HuH-7.5 (cell line): ENCODE measurements around the gene SSX2IP.
A peak's percentile ranks its signal among the peaks of the same experiment; 100 is the strongest.
"Not testable (repeated sequence)": the region's sequence is repeated elsewhere in the genome, so short reads cannot be mapped to it uniquely, and the experiment has no call there.

ENCODE experiments used
- DNase-seq: peaks from one replicate; pipeline ENCODE4 v3.0.0; 2011; ENCODE audit warnings: low spot score

Gene SSX2IP

DNA sequence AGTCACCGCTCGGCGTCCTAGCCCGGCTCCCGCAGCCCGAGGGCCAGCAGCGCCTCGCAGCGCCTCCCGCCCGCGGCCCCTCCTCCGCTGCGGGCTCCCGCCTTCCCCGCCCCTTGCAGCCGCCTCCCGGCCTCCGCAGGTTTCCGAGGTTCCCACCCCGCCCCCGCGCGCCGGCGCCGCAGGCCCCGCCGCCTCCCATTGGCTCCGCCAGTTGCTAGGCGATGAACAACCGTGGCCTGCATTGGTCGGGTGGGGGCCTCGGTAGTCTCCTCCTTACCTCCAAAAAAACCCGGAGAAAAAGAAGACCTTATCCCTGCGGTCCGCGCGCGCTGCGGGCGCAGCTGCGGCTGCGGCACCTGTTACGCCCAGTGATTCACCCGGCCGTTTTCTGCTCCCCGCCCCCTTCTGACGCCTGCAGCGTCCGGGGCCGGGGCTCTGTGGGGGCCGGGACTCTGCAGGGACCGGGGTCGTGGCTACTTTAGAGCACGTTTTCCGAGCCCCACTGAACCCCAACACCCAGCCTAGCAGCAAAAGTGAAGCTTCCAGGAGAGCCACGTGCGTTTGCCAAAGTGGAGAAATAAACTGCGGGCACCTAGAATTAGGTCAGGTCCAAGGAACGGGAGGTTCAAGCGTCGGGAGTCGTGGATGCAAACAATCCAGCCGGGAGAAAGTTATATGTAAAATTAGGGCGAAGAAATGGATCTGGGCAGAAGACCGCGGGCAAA lies at the start of gene SSX2IP:
Gene SSX2IP (minus strand): TSS at position 65 of the 725 bp plus-strand sequence. CDS start 19,242 bp downstream, outside the sequence.
- peak; percentile 88 for DNase-seq

DNA sequence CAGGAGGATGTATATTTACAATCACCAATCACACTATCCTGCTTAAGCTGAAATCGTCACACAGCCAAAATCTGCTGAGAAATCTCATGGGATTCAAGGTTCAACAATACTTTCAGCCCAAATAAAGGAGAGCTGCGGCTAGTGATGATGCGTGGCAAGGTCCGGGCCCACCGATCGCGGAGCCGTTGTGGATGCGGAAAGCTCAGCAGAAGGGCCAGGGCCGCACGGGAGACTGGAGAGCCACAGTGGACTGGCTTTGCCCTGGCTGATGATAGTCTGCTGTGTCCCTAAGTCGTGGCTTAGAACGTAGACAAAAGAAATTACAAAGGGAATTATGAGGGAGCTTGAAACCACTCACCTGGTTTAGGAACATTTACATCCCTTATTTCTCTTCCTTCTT lies 48.0 kb upstream of the SSX2IP start:
- DNase-seq: no peak

- DNase-seq: no peak
Measured at GRCh38 chr1:84737590-84737989, 47.3 kb upstream of the SSX2IP start.

GRCh38 chr1:84736944-84737343 lies 46.7 kb upstream of the SSX2IP start:
- no peak for DNase-seq

- no peak for DNase-seq
Measured at GRCh38 chr1:84736445-84736844, 46.2 kb upstream of the SSX2IP start.

- no peak for DNase-seq
Measured at GRCh38 chr1:84735483-84735882, 45.2 kb upstream of the SSX2IP start.

- no peak for DNase-seq
Measured at GRCh38 chr1:84732520-84732919, 42.3 kb upstream of the SSX2IP start.

DNA sequence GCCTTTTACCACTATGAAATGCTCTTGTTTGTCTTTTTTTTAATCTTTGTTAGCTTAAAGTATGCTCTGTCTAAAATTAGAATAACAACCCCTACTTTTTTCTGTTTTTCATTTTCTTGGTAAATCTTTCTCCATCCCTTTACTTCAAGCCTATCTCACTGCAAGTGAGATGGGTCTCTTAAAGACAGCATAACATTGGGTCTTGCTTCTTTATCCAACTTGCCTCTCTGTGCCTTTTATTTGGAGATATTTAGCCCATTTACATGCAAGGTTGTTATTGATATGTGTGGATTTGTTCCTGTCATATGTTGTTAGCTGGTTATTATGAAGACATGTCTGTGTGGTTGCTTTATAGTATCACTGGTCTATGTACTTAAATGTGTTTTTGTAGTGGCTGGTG lies 41.3 kb upstream of the SSX2IP start:
- DNase-seq: no peak

GRCh38 chr1:84727711-84728110 lies 37.5 kb upstream of the SSX2IP start:
- DNase-seq: not testable (repeated sequence)

DNA sequence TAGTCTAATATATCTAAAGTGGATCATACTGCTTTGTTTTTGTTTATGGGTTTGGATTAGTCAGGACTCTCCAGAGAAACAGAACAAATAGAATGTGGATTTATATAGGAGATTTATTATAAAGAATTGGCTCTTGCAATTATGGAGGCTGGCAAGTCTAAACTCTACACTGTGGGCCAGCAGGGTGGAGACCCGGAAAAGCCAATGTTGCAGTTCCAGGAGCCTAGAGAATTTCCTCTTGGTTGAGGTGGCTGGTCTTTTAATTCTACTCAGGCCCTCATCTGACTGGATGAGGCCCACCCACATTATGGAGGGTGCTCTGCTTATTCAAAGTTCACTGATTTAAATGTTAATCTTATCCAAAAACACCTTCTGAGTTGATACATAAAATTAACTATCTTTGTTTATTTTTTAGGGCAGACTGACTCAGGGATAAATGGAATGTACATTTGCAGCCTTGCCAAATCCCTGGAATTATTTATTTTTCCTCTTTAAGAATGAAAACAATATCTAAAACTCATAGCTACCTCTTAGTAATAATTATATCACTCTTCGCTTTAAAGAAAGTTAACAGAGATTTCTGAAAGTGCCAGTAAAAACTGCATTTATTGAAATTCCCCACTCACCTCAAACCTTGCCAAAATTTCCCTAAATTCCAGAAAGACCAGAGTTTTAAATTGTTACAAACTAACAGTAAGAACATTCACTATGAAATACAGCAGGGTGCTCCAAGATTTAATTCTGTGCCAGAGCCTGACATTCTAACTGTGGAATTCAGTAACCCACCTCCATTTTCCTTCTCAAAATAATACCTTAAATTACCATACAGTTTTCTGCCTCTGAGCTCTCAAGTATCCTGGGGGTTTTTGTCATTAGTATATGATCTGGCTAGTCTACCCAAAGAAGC lies 36.6 kb upstream of the SSX2IP start:
- DNase-seq: no peak

- DNase-seq: no peak
Measured at GRCh38 chr1:84724128-84724860, 34.0 kb upstream of the SSX2IP start.

GRCh38 chr1:84722794-84723193 lies 32.5 kb upstream of the SSX2IP start:
- no peak for DNase-seq

- not testable (repeated sequence) for DNase-seq
Measured at GRCh38 chr1:84721872-84722271, 31.6 kb upstream of the SSX2IP start.

- DNase-seq: no peak
Measured at GRCh38 chr1:84721152-84721551, 30.9 kb upstream of the SSX2IP start.

- DNase-seq: no peak
Measured at GRCh38 chr1:84720221-84720780, 30.0 kb upstream of the SSX2IP start.

DNA sequence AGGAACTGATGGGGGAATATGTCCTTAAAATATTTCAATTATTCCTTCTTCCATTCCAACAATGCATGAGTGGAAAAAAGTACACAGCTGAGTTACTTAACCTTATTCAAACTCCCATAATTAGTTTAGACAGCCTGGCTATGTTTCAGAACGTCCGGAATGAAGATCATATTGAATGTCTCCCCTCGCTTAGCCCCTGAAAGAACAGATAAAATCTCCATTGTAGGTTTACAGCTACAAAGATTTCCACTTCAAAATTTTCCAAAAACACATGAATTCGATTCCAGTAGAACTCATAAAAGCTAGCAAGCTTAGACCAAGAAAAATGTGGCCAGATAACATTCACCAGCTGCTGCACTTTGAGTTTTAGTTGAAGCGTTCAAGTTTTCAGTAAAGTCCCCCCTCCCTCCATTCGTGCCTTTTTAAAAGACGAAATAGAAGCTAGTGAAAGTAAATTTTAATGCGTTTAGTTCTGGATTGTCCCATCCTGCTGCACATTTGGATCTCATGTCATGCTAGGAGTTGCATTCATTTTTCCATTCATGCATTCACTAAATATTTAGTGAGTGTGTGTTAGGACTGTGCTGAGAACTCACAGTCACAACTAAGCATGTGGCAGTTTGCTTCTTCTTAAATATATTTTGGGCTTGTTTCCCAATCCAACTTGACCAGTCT lies 29.4 kb upstream of the SSX2IP start:
- DNase-seq: no peak

DNA sequence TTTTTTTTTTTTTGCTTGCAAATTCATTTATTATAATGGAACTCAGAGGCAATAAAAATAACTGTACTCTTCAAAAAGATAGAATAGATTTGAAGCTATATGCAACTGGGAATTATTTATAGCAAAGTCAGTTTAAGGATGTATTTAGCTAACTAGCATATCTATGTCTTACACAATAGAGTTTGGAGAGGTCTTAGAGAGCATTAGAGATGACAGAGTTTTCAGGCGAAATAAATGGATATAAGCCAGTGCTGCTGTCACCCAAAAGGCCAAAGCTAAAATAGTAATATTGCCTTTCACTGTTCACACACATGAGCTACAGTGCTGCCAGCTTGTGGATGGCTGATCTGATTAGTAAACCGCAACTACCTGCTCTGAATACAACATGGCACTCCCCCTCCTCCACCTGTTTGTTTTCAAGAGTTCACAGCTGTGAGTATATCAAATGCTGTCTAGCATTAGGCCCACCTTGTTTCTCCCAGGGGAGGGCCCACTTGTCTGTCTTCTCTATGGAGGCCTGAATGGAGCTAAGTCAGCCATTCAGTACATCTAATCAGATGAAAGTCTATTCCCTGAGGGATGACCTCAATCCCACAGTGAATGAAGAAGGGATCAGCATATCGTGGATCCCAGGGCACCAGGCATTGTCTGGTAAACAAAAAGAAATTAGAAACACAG lies 25.2 kb upstream of the SSX2IP start:
- no peak for DNase-seq

DNA sequence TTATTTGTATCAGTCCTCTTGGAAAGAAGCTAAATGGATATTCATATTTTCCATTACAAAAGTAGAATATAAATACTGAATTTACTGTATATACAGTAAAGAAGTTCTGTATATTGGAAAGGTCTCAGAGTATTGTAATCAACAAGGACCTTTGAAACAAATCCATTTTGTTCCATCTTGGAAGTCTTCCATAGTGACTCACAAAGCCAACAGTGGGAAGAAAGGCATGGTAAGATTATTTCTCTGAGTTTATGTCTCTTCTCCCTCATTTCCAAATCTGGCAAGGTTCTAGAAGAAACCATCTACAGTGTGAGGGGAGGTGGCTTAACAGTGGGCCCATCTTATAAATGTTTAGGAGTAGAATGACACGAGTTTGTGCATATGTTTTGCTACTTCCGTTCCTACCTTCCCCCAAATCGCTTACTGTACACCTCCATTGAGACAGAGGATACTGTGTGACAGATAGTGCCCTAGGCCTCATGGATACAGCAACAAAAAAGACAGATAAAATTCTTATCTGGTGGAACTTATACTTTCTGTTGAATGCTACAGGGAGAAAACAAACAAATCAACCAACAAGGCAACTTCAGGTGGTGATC lies 22.1 kb upstream of the SSX2IP start:
- no peak for DNase-seq

GRCh38 chr1:84711869-84712268 lies 21.6 kb upstream of the SSX2IP start:
- no peak for DNase-seq

DNA sequence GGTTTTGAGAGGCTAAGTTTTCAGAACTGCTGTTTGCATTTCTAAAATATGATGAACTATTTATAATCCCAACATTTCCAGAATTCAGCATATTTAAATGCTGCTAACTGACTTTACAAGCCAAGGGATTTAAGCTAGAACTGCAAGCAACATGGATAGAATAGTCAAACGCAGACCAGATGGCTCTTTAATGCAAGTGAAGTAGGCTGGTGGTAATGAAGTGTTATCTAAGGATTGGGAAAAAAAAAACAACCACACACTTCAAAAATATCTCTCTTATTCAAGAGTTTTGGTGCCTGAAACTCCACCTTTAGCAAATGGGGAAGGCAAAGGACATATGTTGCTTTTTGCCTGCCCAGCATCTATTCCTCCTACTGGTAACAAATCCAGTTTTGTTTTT lies 20.9 kb upstream of the SSX2IP start:
- DNase-seq: no peak

- DNase-seq: no peak
Measured at GRCh38 chr1:84709131-84709530, 18.9 kb upstream of the SSX2IP start.
